Medulla oblongata (tissue), 1 donor: ENCODE data around the gene CACNA1C.
A peak's percentile ranks its signal among the peaks of the same experiment; 100 is the strongest.

Experiments
- DNase-seq: peaks from one replicate; pipeline ENCODE4 v3.0.0-alpha.2; 2015; ENCODE audit errors: extremely low spot score

Gene CACNA1C

DNA sequence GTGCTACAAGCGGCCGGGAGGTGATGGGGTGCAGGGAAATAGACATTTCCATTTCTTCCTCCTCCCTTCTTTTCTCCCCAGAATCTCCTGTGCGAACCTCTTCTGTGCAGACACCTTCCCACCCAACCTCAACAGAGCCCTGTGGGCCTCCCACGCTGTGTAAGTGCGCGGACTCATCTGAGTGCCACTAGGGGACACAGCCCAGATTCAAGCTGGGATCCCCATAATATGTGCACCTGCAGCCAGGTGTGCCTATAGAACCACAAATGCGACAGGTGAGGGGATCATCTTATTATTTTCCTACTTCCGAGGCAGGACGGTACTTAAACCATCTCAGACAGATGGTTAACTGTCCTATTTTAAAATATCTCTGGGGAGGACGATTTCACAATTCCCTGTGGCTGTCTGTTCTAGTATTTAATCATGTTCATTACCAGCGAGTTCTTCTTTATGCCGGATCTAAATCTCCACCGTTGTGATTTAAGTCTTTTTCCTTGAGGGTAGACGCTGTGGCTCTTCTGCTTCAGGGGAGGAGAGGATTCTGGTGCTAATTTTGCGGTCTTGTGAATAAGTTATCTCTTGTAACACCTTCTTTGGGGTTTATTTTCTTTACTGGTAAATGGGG lies 17.2 kb upstream of the CACNA1C start:
- DNase-seq: no peak

DNA sequence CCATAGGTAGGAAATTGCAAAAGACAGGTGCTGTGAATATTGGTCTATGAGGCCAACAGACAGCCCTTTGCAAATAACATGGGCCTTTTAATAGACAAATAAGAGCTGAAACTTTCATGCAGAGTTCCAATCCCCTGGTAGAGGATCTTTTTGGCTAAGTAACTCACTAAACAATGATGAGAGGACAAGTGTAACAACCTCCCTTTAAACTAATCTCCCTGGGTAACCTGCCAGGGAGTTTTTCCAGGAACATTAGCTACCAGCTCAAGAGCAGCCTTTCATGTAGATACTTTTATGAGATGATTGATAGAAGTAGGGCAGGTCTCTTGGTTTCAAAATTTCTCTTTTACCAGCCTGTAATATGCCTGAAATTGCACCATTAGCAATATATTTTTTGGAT lies 13.8 kb upstream of the CACNA1C start:
- no peak for DNase-seq

DNA sequence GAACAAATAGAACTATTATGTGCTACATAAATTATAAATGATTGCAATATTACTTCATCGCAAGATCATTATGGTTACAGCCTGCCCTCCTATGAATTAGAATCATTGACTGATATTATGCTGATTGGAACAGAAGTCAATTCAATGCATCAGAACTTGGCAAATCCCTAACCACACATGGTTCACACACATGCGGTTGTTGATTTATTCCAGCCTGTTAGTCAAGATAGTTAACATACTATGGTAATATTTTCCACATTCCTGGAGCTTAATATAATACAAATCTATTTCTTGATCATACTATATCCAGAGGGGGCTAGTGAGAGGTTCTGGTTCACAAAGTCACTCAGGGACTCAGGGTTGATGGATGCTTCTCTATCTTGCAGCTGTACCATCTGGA lies 9.7 kb upstream of the CACNA1C start:
- no peak for DNase-seq

DNA sequence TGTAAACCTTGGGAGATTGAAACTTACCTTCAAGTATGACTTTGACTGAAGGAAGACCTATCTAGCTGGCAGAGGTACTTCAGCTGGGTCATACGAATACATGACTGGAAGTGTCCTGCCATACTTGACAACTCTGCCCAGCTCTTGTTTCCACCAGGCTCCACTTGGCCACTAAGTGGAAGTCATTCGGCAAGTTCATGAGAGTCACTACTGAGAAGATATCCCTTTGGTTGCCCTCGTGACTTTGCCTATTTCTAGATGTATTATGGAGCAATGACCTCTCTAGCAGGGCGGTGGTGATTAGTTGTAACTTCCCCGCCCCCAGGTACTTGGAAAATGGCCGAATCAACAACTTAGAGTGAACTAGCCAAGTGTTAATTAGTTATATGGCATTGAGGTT lies 8.6 kb upstream of the CACNA1C start:
- no peak for DNase-seq

DNA sequence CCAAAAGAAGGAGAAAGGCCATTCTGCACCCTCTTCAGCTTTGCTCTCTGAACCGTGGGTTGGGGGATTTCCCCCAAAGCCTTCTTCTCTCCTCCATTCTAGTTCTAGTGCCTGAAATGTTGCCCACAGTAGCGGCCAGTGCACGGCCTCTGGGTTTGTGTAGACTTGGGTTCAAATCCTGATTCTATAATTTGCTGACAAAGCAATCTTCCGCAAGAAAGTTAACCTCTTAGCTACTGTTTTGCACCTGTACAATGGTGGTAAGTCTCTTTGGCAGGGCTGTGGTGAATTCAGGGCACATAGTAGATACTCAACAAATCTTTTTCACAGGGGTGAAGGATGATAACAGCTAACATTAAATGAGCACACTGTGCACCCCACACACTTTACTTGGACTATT lies 5.8 kb upstream of the CACNA1C start:
- DNase-seq: no peak

DNA sequence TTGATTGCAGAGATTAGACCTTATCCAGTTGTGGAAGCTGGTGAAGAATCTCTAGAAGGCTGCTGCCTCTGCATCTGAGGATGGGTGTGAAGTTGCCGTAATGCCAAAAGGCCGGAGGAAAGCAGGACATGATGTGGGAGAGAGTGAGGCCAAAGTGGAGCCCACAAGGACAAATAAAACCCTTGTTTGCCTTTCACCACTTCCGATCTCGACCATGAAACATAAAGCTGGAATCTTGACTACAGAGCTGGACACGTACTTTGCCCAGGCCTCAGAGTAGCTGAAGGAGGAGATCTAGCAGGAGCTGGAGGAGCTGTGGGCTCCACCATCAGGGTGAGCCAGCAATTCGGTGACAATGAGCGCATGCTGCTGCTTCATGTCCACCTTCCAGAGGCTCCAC lies 5.0 kb upstream of the CACNA1C start:
- DNase-seq: no peak

DNA sequence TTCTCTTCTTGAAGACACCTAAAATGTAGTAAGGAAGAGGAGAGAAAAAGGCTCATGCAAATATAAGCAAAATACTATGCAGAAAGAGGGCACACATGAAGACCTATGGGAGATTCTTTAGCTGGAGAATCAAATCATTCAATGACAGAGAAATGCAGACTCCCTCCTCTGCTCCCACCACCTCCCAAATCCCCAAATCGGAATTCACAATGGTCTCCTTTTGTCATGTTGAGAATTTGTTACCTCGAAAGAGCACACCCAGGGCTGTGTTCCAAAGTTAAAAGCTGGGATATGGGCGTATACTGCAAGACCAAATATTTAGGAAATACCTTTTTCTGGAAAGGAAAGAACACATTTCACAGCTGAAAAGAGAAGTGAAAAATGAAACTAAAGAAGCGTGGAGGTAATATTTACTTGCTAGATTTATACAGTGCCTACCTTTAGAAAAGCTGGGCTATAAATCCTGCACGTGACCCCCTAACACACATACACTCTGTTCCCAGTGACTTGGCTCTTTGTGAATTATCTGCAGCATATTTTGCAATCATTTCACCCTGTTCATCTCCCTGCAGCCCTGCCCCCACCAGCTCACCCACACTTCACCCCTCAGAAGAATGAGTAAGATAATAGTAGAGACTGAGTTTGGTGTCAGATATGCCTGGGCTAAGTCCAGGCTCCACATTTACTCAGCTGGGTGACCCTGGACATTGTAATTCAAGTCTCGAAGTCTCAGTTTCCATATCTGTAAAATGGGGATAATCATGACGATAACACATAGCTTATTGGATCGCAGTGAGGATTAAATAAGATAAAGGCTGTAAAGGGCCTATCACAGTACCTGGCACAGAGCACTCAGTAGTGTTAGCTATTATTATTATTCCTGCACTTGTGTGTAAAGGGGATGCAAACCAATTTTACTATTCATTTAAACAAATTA lies 2.9 kb upstream of the CACNA1C start:
- no peak for DNase-seq

DNA sequence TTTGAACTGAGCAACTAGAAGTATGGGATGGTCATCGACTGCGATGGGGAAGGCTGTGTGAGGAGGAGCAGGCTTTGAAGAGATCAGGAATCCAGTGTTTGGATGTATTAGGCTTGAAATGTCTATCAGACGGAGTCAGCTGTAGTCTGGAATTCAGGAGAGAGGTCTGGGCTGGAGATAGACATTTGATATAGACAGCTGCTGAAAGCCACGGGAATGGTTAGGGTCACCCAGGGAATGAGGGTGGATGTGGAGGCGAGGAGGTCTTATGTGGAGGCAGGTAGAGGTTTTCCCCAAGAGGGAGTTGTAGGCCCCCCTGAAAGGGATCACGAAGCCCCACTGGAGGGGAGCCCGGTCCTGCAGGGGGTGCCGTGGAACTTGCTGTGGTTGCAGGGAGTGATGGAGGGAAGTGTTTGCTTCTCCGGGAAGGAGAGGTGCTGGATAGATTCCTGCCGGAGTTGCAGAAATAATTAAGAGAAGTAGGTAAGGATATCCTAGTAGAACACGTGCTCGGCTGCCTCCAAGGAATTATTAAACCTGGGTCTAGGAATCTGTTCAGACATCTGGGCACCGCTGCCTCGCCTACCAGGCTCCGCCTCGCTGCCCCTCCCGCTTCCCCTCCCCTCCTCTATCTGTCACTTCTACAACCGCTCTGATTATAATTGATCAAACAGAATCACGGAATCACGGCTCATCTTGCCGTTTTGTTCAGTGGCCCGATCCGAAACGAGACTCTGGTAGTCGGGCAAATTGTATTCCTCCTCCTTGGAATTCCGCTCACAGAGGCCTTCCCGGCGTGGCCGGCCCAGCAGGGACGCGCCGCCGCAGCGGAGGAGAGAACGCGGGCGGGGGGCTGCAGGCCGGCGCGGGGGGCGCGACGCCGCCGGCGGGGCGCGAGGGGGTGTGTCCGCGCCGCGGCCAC lies 826 bp upstream of the CACNA1C start:
- DNase-seq: no peak

DNA sequence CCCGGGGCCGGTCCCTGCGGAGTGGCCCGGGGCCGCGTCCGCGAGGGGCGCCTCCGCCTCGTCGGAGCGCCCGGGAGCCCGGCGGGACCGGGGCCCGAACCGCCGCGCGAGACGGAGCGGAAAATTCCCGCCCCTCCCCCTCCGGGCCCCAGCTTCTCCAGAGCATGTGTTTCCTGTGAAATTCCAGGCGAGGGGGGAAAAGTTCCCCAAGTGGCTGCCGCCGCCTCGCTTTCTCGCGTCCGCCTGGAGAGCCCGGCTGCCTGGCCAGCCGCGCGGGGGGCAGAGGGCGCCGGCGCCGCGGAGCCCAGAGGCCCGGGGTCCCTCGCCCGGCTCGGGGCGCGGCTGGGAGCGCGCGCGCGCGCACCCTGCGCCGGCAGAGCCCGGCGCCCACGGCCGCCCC lies 904 bp downstream of the CACNA1C start:
- DNase-seq: no peak

DNA sequence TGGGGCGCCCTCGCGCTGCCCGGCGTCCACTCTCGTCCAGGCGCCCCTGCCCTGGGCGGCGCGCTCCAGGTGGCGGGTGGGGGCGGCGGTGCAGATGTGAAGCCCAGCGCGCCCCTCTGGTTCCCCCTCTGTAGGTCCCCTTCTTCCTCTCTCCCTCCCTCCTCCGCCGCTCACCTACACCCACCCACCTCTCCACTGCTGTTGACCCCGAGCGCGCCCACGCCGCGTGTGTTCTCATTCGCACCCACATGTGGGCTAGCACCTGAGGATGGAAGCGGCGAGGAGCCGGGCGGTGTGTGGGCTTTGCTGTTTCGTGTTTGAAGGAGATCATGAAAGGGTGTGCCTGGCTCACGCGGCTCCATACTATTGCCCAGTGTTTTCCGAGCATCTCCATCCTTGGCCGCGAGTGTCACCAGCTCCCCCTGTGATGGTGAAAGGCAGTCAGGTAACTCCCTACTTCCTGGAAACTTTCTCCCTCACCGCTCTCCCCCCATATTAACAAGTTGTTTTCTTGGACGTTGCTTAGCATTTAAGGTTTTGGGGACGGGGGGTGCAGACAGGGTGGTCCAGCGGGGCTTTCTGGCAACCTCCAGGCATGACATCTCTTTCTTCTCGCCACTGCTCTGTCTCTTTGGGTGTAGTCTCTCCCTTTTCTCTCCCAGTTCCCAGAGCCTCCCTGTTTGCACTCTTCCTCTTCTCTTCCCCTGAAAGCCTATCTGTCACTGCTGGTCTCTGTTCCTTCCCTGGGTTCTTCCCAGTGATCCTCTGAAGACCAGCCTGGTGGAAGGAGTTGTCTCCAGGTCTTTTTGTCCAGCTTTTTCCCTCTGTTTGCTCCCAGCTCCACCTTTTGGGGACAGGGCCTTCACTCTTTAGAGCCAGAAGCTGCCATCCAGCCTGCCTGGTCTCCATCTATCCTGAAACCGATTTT lies 1.6 kb downstream of the CACNA1C start:
- DNase-seq: no peak

DNA sequence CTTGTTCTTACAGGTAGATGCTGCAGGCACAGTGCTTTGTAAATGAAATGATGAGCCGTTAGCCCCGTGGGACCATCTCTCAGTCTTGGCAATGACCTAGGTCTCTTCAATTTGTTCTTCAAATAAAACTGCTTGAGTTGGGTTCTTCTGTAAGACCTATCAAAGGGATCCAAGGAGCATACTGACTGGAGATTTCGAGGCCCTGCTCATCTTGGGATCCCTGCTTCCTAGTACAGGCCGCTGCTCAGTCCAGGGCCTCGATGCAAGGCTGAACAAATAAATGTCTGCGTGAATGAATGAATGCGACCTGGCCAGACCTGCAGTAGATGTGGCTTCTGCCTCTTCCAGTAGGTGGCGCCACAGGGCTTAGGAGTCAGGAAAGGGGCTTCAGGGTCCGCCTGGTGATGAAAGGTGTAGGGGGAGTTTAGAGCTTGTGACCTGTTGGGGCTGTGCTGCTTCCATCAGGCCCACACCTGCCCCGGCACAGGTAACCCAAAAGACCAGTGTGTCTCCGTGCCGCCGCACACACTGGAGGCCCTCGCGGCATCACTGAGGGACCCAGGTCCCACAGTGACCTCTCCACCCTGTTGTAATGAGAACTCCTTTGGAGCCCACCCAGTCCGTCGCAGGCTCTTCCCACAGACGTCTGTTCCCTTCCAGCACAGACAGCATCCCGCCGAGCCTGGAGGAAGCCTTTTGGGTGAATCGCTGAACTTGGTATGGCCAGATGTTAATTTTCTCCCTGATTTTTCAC lies 4.4 kb downstream of the CACNA1C start:
- DNase-seq: peak; percentile 61

DNA sequence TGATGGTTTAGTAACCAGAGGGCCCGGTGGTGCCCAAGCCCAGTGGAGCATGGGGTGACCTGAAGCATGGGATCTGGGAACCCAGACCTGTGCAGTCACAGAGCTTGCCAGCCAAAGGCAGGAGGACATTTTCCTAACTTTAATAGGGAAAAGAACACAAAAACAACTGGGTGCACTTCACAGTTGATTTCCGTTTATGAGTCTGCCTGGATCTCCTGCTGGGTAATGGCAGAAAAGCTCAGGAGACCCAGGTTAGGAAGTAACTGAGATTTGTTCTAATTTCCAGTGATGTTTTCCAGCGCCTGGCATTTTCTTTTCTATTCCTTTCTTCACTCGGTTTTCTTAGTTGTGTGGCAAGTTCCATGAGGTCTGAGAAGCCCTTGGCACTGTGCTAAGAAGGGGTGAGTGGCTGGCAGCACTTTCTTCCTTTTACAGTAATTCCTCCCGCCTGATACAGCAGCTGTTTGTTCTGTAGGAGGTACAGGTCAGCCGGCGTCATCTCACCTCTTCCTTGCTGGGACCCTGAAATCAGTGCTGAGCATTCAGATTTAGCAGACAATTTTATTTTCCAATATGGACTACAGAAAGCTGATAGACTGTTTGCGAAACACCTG lies 5.1 kb downstream of the CACNA1C start:
- no peak for DNase-seq

DNA sequence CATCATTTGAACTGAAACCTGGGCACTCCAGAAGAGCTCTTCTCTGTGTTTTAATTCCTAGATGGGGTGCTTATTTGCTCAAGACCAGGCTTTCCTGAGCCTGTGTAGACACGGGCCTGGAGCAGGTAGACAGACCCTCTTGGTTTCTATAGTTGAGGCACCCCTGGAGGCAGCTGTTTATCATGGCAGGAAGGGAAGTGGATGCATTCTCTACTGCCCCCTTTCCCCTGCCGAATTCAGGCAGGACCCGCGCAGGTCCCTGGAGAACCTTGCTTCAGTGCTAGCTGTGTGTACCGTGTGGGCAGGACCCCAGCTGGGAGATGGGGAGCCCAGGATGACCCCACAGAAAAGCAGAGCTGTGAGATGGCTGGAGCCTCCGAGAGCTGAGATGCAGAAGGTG lies 6.0 kb downstream of the CACNA1C start:
- DNase-seq: no peak

DNA sequence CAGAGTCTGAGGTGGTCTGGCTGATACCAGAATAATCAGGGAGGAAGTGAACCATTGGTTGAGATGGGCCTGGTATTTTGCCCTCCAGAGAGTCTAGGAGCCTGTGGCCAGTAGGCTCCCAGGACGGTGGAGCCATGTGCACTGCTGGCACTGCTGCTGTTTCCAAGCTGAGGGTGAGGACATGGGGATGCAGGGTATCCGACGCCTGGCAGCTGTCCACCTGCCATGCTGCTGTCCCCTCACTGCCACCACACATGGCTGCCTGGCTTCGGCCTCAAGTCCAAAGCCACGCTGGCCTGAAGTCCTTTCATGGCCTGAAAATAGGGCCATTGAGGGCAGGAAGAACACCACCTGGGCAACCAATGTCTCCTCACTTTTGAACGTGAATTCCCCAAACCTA lies 8.6 kb downstream of the CACNA1C start:
- DNase-seq: no peak

DNA sequence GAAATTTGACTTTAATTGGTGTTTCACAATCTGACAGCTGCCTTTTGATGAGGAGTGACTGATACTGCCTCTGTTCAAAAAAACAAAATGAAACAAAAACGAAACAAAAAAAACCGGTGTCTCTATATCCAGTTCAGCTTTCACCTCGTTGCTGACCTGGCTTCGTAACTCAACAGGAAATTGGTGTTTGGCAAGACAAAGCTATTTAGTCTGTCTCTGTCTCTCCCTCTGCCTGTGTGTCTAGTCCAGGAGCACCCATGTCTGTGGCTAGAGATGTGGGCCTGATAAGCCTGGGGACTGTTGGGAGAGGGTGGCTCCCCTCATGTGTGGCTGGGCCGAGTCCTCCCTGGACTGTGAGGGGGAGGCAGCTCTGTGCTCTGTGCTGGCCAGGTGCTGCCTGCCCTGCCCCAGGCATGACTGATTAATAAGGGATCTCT lies 11.3 kb downstream of the CACNA1C start:
- no peak for DNase-seq

DNA sequence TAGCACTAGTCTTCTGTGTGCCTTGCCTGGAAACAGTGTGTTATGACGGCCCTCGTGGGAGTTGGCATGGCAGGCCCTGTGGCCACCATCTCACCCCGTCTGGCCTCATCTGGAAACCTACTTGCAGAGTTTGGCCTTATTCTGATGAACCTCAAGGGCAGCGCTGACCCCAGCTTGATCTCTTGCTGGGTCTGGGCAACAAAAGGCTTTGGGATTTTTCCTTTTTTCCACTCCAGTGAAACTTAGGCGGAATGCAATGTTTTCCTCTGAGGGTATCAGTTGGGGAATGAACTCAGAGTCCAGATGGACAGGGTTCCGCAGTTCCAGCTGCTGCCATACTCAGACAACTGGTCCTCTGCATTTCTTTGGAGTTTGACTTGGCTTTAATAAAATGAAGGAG lies 15.9 kb downstream of the CACNA1C start:
- DNase-seq: no peak

DNA sequence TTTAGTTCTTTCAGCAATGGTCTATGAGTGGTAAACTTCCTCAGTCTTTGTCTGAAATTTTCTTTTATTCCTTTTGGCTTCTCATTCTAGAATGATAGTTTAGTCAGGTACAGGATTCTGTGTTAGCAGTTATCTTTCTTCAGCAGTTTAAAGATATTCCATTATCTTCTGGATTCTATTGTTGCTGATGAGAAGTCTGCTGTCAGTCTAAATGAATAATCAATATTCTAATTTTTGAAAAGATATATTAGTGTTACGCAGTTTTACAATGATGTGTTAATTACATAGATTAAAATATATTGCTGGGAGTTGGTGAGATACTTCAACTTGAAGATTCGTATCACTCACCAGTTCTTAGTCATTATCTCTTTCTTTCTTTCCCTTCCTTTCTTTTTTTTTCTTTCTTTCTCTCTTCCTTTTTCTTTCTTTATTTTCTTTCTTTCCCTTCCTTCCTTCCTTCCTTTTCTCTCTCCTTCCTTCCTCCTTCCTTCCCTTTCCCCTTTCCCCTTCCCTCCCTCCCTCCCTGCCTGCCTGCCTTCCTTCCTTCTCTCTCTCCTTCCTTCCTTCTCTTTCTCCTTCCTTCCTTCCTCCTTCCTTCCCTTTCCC lies 17.8 kb downstream of the CACNA1C start:
- DNase-seq: no peak

DNA sequence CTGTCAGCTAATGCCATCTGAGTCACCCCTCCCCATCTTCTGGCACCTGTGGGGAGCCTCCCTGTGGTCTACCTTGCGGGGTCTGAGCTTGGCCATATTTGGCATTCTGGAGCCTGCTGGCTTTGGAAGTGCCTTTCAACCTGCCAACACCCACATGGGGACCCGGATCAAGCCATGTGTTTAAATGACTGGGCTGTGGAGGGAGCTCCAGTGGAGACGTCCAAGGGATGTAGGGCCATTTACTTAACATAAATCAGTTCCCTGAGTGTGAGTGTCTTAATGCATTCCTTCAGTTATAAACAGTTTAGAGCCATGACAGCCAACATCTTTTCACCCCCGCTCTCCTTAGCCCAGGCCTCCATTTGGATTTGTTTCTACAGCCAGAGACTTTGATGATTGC lies 22.0 kb downstream of the CACNA1C start:
- no peak for DNase-seq

DNA sequence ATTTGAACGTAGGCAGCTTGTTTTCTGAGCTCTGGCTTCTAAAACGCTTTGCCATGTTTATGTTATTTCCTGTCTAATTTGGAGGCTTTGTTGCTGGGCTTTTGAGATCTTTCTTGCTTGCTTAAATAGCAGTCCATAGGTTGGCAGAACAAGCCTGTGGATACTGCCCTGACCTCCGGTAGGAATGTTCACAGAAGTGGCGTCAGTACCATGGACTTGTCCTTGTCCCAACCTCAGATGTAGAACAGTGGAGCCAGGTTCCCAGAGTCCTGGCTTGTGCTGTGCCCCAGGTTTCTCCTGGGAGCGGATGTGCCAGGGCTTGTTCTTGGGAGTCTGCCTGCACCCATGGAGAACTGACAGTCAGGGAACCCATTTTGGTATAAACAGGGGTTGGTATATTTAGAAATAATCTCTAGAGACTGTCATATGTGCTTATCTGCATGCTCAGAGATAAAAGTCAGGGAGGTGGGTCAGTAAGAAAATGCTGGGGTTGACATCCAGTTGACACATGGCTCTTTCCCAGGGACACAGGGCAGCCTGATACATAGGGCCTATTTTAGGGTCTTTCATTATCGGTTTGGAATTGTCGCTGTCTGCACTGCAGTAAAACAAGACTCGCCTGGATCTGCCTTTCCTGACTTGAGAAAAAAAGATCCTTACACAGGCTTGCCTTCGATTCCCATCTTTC lies 22.9 kb downstream of the CACNA1C start:
- no peak for DNase-seq
